Left renal pelvis (tissue), 4 donors: Measurements from ENCODE around the gene TCP10L. TPM values are rescaled to one million over a fixed set of nuclear protein-coding genes. Genes with fewer than 3 reads are reported as not detected.
"Not testable (repeated sequence)": the region's sequence is repeated elsewhere in the genome, so short reads cannot be mapped to it uniquely, and the experiment has no call there.

Experiments
- DNase-seq, 4 donors: peaks; one replicate each; pipeline ENCODE4 v3.0.0-alpha.2; 2013; ENCODE audit warnings: low read depth in 4 of 4, low spot score in 3 of 4
- polyA plus RNA-seq, 4 donors: library from polyadenylated mRNA; unstranded; fragments of 120-200 nt; gene quantifications; one replicate each; pipeline ENCODE4 v1.2.1, GENCODE V29; 2013; ENCODE audit not compliant: insufficient read length in 4 of 4

TCP10L gene, protein sequence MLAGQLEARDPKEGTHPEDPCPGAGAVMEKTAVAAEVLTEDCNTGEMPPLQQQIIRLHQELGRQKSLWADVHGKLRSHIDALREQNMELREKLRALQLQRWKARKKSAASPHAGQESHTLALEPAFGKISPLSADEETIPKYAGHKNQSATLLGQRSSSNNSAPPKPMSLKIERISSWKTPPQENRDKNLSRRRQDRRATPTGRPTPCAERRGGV
- 1 to 10 TPM in 3 of 4 donors, under 1 TPM in 1; 0.60 to 2.6 (median 2.0) TPM for polyA plus RNA-seq

- DNase-seq: no peak
Observed at GRCh38 chr21:32585042-32585710, at the start of gene TCP10L. Gene TCP10L (minus strand): TSS chr21:32585523. CDS start chr21:32584304, 1,219 bp downstream.

- no peak for DNase-seq
Observed at GRCh38 chr21:32626621-32627196, 41.4 kb upstream of the TCP10L start.

GRCh38 chr21:32618218-32618617 lies 32.9 kb upstream of the TCP10L start:
- not testable (repeated sequence) for DNase-seq

DNA sequence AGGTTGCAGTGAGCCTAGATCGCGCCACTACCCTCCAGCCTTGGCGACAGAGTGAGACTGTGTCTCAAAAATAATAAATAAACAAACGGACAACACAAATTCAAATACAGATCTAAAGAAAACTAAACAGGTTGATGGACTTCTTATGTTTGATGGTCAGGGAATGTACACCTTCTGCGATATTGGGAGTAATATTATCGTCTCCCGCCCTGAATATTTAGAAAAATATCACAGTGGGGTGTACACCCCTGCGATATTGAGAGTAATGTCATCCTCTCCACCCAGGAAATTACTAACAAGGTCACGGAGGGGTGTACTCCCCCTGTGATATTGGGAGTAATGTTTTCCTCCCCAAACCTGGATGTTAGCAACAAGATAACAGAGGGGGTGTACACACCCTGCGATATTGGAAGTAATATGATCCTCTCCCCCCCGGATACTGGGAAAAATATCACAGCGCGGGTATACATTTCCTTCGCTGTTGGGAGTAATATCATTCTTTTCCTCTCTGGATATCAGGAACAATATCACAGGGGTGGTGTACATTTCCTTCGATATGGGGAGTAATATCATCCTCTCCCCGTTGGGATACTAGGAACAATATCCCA lies 28.2 kb upstream of the TCP10L start:
- no peak for DNase-seq

DNA sequence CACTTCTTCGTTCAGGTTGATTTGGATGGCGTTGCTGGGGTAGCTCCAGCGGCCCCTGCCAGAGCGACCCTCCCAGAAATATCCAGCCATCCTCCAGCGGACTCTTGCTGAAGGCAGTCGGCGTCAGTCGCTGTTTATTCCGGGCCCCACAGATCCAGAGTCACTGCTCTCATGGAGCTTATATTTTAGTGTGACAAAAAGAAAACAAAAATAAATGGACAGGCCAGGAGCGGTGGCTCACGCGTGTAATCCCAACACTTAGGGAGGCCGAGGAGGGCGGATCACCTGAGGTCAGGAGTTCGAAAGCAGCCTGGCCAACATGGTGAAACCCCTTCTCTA lies 27.6 kb upstream of the TCP10L start:
- no peak for DNase-seq

DNA sequence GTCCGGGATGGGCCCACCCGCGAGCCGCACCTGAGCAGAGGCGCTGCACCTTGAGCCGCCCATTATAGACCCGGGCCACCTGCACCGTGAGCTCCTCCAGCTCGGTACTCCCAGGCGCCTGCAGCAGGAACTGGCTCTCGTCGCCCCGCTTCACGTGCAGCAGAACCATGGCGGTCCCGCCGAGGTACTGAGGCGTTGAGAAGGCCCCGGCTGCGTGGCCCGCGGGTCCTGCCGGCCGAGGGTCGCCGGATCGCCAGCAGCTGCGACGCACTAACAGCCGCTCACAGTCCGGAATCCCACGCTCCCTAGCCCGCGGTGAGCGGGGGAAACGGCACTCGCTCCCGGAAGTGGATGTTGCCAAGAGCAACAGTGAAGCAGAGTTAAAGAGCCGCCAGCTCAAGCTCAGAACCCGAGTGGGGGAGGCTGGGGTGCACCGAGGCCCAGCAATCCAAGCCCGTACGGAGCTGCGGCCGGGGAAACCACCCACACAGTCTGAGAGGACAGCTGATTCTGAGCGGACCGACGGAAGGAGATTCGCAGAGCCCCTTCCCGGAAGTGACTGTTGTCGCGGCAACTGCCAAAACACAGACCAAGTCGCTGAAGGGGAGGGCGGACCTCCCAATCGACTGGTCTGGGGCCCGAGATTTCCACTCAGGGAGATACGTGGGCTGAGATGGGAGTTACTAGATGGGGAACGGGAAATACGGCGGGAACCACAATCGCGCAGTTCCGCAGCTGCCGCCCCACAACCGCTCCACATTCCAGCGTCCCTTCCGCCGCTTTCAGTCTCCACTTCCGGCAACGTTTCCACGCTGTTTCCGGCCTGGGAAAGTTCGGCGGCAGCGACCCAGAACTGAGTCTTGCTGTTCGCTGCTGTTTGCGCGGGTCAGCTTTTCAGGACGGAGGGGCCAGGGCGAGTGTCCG lies 27.0 kb upstream of the TCP10L start, which contains the start of gene CFAP298:
Gene CFAP298 (minus strand): TSS at position 303 of the 924 bp plus-strand sequence. CDS start 134 bp downstream, at position 169.
- peak; percentile 87 to 91 (median 88) for DNase-seq

DNA sequence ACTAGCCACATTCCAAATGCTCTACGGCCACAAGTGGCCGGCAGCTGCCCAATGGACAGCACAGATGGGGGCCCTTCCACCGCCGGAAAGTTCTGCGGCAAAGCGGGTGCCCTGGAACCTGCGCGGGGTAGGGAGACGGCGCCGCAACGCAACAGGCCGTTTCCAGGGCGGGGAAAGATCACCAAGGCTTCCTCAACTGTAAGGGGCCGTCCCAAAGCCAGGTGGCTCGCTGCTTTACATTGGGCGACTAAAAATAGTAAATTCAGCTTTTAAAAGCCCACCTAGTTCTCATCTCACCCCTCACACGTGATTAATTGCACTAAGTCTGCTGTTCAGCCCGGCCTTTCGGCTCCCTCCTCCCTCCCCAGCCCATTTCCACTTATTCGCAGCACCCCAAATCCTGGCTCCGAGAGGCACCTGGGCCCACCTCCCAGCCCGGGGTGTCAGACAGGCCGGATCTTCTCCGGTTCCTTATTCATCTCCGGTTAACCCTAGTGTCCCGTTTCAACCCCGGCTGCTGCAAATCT lies 26.2 kb upstream of the TCP10L start:
- DNase-seq: no peak

DNA sequence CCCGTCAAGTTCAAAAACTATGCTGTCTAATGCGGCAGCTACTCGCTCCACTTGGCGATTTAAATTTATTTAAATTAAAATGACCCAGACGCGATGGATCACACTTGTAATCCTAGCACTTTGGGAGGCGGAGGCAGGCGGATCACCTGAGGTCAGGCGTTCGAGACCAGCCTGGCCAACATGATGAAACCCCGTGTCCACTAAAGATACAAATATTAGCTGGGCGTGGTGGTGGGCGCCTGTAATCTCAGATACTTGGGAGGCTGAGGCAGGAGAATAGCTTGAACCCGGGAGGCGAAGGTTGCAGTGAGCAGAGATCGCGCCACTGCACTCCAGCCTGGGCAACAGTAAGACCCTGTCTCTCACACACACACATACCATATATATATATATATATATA lies 25.6 kb upstream of the TCP10L start:
- DNase-seq: not testable (repeated sequence)

DNA sequence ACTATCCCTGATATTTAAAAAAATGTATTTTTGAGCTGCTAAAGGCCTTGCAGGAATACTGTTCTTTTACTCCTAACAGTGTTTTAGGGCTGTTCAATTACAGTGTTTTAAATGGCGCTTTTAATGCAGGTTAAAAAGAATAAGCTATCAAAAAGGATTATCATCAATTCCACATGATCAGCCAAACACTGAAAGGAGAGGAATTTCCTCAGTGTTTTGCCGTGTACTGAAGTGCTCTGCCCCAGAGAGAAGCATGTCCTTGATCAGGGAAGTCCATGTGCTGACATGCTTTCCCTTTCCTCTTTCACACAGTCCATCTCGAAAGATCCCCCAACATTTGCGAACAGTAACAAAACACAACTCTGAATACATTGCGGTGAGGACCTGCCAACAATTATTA lies 23.5 kb upstream of the TCP10L start:
- DNase-seq: no peak

DNA sequence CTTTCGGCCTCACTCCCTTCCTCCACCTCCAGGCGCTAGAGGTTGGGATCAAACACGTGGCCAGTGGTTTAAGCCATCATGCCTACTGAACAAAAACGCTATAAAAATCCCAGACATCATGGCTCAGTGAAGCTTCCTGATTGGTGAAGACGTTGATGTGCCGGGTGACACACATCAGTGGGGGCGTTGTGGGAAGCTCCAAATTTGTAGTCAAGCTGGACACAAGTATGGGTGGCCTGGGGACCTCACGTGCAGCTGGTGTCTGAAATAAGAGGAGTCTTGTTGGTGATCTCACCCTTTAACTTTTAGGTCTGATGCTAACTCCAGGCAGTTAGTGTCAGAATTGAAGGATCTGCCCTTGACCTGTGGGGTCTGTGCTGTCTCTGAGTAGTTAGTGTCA lies 20.1 kb upstream of the TCP10L start:
- DNase-seq: no peak

- no peak for DNase-seq
Observed at GRCh38 chr21:32604464-32604863, 19.1 kb upstream of the TCP10L start.

GRCh38 chr21:32603131-32603530 lies 17.8 kb upstream of the TCP10L start:
- DNase-seq: no peak

GRCh38 chr21:32602099-32602498 lies 16.8 kb upstream of the TCP10L start:
- no peak for DNase-seq

DNA sequence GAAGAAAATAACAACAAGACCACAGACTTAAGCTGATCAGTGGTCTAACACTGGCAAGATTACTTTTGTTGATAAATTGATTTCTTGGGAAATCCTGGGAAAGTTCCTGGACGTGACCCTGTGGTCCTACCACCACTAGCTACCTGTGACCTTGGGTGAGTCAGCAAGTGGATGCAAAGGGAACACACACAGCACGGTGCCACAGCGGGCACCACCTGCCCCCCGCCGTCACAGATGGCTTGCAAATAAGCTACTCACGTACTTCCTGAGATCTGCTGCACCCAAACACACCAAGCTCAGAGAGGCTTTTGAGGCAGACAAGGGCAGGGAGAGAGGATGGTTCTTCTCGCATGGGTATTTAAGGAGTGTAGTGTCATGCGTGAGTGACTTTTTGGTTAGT lies 14.2 kb upstream of the TCP10L start:
- no peak for DNase-seq

GRCh38 chr21:32599091-32599490 lies 13.8 kb upstream of the TCP10L start:
- DNase-seq: peak in 3 of 4 donors; percentile 20 to 65 (median 29)

DNA sequence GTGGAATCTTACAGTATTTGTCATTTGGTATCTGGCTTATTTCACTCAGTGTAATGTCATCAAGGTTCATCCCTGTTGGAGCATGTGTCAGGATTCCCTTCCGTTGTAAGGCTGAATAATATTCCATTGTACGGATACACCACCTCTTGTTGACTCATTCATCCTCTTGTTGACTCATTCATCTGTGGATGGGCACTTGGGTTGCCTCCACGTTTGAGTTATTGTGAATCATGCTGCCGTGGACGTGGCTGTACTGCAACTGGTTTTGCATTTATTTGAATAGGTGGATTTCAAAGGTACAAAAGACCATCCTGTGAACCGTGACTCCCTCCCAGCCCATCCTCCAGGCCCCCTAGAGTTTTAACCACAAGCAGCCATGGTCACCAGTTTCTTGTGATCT lies 11.9 kb upstream of the TCP10L start:
- DNase-seq: no peak

- DNase-seq: no peak
Observed at GRCh38 chr21:32595431-32595830, 10.1 kb upstream of the TCP10L start.

GRCh38 chr21:32593690-32594089 lies 8.4 kb upstream of the TCP10L start:
- DNase-seq: no peak

- DNase-seq: no peak
Observed at GRCh38 chr21:32592929-32593502, 7.7 kb upstream of the TCP10L start.

GRCh38 chr21:32590130-32590529 lies 4.8 kb upstream of the TCP10L start:
- no peak for DNase-seq
